Measurements from ENCODE around the gene EIF4E1B.

EIF4E1B gene

DNA sequence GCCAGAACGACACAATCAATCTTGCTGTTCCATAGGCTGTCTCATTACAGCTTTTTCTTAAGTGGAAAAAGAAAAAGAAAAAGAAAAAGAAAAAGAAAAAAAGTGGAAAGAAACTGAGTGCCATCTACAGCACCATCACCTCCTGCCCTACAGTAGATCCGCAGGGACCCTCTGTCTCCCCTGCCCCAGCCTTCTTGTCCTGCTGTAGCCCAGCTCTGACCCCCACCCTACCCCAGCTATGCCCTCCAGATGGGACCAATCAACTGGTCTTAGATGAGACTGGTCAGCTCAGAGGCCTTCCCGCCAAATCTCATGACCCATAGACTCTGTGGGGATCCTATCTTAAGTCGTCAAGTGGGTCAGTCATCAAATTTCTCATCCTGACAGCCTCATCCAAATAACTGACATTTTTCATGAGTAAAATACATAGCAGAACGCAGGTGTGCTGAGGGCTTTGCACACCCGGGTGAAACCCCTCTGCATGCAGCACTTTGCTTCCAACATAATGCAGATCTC, 51.6 kb downstream of the EIF4E1B start:
- Histone ChIP-seq H2AFZ (no peak overlapping the region), H3K4me1 (no peaks in the 10 kb centered on the region), H3K27me3 (ENCODE audit: control insufficient read depth, insufficient read depth, low read length) (no peaks in the 10 kb centered on the region), H3K79me2 (no peaks in the 10 kb centered on the region), H3K27ac (no peak overlapping the region), H3K9me3 (ENCODE audit: control insufficient read depth, low read length) (no peaks in the 10 kb centered on the region), H3K9ac (no peak overlapping the region), H3K36me3 (ENCODE audit: control insufficient read depth, insufficient read depth, low read length) (no peaks in the 10 kb centered on the region), H3K4me2 (ENCODE audit: low read length) (no peak overlapping the region), H3K4me3 (ENCODE audit: low read depth, low read length) (no peak overlapping the region)
- TF ChIP-seq, protein P1, sequence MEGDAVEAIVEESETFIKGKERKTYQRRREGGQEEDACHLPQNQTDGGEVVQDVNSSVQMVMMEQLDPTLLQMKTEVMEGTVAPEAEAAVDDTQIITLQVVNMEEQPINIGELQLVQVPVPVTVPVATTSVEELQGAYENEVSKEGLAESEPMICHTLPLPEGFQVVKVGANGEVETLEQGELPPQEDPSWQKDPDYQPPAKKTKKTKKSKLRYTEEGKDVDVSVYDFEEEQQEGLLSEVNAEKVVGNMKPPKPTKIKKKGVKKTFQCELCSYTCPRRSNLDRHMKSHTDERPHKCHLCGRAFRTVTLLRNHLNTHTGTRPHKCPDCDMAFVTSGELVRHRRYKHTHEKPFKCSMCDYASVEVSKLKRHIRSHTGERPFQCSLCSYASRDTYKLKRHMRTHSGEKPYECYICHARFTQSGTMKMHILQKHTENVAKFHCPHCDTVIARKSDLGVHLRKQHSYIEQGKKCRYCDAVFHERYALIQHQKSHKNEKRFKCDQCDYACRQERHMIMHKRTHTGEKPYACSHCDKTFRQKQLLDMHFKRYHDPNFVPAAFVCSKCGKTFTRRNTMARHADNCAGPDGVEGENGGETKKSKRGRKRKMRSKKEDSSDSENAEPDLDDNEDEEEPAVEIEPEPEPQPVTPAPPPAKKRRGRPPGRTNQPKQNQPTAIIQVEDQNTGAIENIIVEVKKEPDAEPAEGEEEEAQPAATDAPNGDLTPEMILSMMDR (IDR thresholded peaks at IDR 0.05): no peak

DNA sequence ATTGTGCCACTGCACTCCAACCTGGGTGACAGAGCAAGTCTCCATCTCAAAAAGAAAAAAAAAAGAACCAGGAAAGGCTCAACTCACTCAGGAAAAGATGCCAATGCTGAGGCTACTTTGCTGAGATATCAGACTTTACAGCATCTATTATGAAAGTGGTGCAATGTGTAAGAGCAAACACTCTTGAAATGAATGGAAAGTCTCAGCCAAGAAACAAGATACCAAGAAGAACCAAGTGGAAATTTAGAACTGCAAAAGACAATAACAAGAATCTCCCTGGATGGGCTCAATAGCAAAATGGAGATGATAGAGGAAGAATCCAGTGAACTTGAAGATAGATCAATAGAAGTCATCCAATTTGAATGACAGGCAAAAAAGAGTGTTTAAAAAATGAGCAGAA, 54.5 kb downstream of the EIF4E1B start:
- Histone ChIP-seq H3K9me3 (ENCODE audit: control insufficient read depth, low read length) (no peaks in the 10 kb centered on the region), H3K4me2 (ENCODE audit: low read length) (no peak overlapping the region), H2AFZ (no peak overlapping the region), H3K4me1 (no peaks in the 10 kb centered on the region), H3K4me3 (ENCODE audit: low read depth, low read length) (no peak overlapping the region), H3K9ac (no peak overlapping the region), H3K36me3 (ENCODE audit: control insufficient read depth, insufficient read depth, low read length) (no peaks in the 10 kb centered on the region), H3K27me3 (ENCODE audit: control insufficient read depth, insufficient read depth, low read length) (no peaks in the 10 kb centered on the region), H3K79me2 (no peaks in the 10 kb centered on the region), H3K27ac (no peak overlapping the region)
- TF ChIP-seq, protein P1 (IDR thresholded peaks at IDR 0.05): no peak

DNA sequence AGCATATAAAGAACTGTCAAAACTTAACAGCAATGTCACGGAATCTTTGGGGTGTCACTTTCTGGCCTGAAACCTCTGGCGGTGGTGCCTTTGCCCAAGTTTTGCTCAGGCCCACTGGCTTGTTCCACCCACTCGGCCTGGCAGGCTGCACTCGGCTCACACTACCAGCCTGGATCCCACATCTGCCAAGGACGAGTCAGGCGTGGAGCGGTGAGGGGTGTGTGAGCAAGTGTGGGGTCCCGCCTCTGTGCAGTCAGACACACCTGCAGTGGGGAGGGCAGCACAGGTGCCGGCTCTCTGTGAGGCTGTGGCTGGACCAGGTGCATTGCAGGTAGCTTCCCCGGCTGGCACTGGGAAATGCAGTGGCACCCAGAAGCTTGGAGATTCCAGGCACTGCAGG, 56.8 kb downstream of the EIF4E1B start:
- H3K27me3 ChIP-seq (ENCODE audit: control insufficient read depth, insufficient read depth, low read length): no peaks in the 10 kb centered on the region
- no peak overlapping the region for H3K9ac ChIP-seq
- H3K36me3 ChIP-seq (ENCODE audit: control insufficient read depth, insufficient read depth, low read length): no peaks in the 10 kb centered on the region
- no peaks in the 10 kb centered on the region for H3K4me1 ChIP-seq
- H3K4me3 ChIP-seq (ENCODE audit: low read depth, low read length): no peak overlapping the region
- no peak overlapping the region for H3K27ac ChIP-seq
- H2AFZ ChIP-seq: no peak overlapping the region
- no peak overlapping the region for H3K4me2 ChIP-seq (ENCODE audit: low read length)
- TF ChIP-seq, protein P1 (IDR thresholded peaks at IDR 0.05): no peak
- no peaks in the 10 kb centered on the region for H3K9me3 ChIP-seq (ENCODE audit: control insufficient read depth, low read length)
- H3K79me2 ChIP-seq: no peaks in the 10 kb centered on the region

DNA sequence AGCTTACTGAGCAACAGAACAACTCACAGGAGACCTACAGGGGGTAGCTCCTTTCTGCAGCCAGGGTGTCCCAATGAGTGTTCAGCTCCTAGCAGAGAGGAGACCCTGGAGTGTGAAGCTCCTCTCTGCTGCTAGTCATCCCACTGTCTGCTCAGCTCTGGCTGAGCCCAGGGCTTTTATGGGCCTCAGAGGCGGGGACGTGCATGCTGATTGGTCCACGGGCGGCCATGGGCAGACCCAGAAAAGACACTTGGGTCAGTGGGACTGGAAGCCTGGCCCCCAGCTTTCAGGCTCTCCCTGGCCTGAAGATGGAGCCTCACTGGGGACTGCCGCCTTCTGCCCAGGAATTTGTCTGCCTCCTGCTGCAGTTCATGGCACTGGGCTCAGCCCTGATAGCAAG, 57.4 kb downstream of the EIF4E1B start:
- no peaks in the 10 kb centered on the region for H3K9me3 ChIP-seq (ENCODE audit: control insufficient read depth, low read length)
- TF ChIP-seq, protein P1 (IDR thresholded peaks at IDR 0.05): no peak
- H2AFZ ChIP-seq: no peak overlapping the region
- H3K4me3 ChIP-seq (ENCODE audit: low read depth, low read length): no peak overlapping the region
- H3K36me3 ChIP-seq (ENCODE audit: control insufficient read depth, insufficient read depth, low read length): no peaks in the 10 kb centered on the region
- no peaks in the 10 kb centered on the region for H3K79me2 ChIP-seq
- H3K9ac ChIP-seq: no peak overlapping the region
- no peaks in the 10 kb centered on the region for H3K4me1 ChIP-seq
- no peaks in the 10 kb centered on the region for H3K27me3 ChIP-seq (ENCODE audit: control insufficient read depth, insufficient read depth, low read length)
- H3K27ac ChIP-seq: no peak overlapping the region
- H3K4me2 ChIP-seq (ENCODE audit: low read length): no peak overlapping the region

DNA sequence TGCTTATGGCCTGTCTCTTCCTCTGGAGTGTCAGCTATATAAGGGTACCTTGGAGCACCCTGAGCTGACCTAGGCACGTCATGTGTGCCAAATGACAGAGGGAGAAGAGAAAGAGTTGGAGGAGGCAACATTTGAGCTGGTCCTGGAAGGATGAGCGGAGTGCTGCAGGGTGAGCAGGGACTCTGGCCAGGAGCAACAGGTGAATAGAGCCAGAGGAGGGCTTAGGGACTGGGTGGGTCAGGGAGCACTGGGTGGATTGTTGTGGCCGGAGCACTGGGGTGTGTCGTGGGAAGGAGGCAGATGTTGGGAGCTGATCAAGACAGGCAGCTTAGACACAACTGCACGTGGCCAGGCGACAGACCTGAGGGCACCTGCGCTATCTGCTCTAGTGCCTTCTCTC, 60.4 kb downstream of the EIF4E1B start:
- no peak overlapping the region for H3K4me3 ChIP-seq (ENCODE audit: low read depth, low read length)
- H3K27me3 ChIP-seq (ENCODE audit: control insufficient read depth, insufficient read depth, low read length): no peaks in the 10 kb centered on the region
- H3K9me3 ChIP-seq (ENCODE audit: control insufficient read depth, low read length): no peaks in the 10 kb centered on the region

More for the DNA sequence above, 60.4 kb downstream of the EIF4E1B start:
- TF ChIP-seq, protein P1 (IDR thresholded peaks at IDR 0.05): no peak
- Histone ChIP-seq H3K79me2 (no peaks in the 10 kb centered on the region), H2AFZ (no peak overlapping the region), H3K9ac (no peak overlapping the region), H3K27ac (no peak overlapping the region), H3K36me3 (ENCODE audit: control insufficient read depth, insufficient read depth, low read length) (no peaks in the 10 kb centered on the region), H3K4me1 (no peaks in the 10 kb centered on the region), H3K4me2 (ENCODE audit: low read length) (no peak overlapping the region)

Data from parathyroid adenoma (tissue), 2 donors.